Fibroblast of mammary gland (primary cell): ENCODE results near the gene MUC5AC.

ENCODE experiments used
- DNase-seq: peaks from one replicate; pipeline ENCODE4 v3.0.0-alpha.2; 2010; ENCODE audit warnings: low read depth
- H3K4me3 ChIP-seq: 2 replicates; pipeline ENCODE4 v1.5.1; 2011; ENCODE audit warnings: low read depth, mild to moderate bottlenecking, low read length, moderate library complexity; ENCODE audit not compliant: control insufficient read depth
- TF ChIP-seq, protein P1 (sequence below): conservative IDR thresholded peaks from 2 replicates; pipeline ENCODE4 v1.5.1; 2011; ENCODE audit warnings: low read depth, low read length, inconsistent platforms; ENCODE audit not compliant: control insufficient read depth, insufficient read depth

The MUC5AC gene

DNA sequence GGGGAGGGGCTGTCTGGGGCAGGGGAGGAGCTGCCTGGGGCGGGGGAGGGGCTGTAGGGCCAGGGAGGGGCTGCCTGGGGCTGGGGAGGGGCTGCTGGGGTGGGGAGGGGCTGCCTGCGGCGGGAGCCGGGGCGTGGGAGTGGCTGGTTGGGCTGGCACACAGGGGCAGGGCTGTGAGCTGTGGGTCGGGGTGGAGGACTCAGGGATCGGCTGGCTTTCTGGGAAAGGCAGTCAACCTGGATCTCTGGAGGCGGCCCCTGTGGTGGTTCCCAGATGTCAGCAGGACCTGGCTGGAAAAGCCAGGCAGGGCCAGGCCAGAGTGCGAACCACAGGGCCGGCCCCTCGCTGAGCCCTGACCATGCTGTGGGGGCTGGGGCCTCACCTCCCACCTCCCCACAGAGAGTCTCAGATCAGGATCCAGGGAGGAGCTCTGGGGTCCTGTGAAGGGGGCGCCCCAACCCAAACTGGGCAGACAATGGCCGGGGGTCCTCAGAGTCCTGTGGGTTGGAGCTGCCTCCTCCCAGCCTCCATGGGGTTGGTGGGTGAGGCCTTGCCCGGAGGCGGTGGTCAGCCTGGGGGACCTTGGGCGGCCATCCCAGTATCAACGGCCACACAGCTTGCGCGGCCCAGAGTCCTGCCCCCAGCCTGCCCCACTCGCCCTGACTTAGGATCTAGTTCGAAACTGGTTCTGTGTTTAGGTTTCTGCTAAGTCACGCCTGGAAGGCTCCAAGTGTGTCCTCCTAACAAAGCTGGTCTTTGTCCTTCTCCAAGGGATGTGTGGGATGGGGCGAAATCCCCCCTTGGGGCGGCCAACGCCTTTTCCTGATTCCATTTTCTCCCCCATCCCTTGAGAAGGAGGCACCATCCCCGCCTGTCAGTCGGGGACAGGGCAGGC is 67.0 kb downstream of the MUC5AC start:
- DNase-seq, result no peak
- H3K4me3 ChIP-seq, result no peak overlapping the region
- TF ChIP-seq, protein P1, sequence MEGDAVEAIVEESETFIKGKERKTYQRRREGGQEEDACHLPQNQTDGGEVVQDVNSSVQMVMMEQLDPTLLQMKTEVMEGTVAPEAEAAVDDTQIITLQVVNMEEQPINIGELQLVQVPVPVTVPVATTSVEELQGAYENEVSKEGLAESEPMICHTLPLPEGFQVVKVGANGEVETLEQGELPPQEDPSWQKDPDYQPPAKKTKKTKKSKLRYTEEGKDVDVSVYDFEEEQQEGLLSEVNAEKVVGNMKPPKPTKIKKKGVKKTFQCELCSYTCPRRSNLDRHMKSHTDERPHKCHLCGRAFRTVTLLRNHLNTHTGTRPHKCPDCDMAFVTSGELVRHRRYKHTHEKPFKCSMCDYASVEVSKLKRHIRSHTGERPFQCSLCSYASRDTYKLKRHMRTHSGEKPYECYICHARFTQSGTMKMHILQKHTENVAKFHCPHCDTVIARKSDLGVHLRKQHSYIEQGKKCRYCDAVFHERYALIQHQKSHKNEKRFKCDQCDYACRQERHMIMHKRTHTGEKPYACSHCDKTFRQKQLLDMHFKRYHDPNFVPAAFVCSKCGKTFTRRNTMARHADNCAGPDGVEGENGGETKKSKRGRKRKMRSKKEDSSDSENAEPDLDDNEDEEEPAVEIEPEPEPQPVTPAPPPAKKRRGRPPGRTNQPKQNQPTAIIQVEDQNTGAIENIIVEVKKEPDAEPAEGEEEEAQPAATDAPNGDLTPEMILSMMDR, result no peak

DNA sequence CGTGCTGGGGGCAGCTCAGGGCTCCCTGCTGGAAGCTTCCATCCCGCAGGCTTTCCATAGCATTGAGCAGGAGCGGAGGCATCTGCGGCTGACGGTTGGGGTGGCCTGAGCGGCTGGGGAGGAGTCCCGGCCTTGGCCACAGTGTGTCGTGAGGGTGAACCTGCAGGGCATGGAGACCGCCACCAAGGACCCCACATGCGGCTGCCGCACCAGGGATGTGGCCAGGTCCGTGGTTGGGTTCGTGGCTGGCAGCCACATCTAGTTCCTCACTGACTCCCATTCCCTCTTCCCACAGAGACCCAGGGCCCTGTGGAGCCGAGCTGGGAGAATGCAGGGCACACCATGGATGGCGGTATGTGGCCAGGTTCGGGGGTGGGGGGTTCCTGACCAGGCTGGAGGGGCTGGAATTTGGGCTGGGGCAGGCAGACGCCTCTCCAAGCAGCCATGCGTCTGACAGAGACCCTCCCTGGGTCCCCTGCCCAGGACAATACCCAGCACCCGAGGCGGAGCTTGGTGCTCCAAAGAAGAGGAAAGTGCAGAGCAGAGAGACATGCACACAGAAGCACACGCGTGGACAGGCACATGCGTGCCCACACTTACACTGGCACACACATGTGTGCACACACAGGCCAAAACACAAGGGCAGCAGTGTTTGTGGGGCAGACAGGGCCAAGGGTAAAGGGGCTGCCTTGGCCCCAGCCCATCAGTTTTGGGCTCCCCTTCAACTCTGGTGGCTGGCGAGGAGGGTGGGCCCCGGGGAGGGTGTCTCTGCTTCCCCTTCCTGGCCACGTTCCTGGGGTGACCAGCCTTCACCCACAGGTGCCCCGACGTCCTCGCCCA is 67.9 kb downstream of the MUC5AC start:
- DNase-seq, result no peak
- no peak overlapping the region for H3K4me3 ChIP-seq
- TF ChIP-seq, protein P1, result no peak

DNA sequence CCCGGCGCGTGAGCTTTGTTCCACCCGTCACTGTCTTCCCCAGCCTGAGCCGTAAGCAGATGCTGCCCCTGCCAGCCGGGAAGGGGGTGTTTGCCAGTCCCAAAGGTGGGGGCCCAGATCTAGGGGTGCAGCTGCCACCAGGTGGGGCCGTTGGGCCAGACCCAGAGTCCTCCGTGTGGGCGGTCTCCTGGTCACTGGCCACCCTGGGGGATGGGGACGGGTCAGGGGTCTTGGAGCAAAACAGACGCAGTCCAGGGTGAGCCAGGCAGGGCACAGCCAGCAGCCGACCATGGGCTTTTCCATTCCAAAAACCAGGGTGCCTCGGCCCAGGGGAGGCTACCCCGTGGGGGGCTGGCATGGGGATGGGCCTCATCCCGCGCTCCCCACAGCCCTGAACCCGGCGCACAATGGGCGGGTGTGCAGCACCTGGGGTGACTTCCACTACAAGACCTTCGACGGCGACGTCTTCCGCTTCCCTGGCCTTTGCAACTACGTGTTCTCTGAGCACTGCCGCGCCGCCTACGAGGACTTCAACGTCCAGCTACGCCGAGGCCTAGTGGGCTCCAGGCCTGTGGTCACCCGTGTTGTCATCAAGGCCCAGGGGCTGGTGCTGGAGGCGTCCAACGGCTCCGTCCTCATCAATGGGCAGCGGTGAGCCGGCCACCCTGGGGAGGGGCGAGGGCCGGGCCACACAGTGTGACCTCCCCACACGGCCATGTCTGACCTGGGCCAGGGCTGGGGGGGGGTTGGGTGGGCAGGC is 68.7 kb downstream of the MUC5AC start:
- H3K4me3 ChIP-seq, result no peak overlapping the region
- DNase-seq, result no peak
- TF ChIP-seq, protein P1, result no peak

DNA sequence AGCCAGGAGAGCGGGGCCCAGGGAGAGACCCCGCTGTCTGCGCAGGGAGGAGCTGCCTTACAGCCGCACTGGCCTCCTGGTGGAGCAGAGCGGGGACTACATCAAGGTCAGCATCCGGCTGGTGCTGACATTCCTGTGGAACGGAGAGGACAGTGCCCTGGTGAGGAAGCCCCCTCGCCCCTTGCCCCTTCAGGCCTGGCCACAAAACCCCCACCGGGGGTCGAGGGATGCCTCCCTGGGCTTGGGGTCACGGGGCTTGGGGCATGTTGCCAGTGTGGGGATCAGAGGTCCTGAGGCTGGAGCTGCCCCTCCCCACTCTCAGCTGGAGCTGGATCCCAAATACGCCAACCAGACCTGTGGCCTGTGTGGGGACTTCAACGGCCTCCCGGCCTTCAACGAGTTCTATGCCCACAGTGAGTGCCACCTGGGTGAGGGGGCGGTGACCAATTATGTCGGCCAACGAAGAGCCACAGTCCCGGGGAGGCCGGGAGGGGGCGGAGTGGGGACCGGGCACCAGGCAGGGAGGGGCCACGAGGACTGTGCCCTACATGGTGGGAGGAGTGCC is 69.3 kb downstream of the MUC5AC start:
- TF ChIP-seq, protein P1, result no peak
- no peak for DNase-seq
- no peak overlapping the region for H3K4me3 ChIP-seq

DNA sequence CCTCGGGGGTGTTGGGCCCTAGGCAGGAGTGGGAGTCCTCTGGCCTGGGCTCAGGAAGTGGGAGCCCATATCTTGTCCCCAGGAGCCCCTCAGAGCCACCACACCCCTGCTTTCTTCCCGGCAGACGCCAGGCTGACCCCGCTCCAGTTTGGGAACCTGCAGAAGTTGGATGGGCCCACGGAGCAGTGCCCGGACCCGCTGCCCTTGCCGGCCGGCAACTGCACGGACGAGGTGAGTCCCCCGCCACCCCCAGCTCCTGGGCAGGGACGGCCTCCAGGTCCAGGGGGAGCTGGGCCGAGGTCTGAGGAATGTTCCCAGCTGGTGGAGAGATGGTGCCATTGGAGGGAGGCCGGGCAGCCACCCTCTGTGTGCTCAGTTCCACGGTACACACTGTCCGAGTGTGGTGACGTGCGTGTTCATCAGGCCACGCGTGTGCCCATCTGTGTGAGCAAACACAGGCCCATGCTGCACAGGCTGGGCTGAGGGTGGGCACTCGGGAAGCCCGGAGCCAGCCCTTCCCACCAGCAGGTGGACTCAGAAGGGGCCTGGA is 69.9 kb downstream of the MUC5AC start:
- no peak for DNase-seq
- no peak overlapping the region for H3K4me3 ChIP-seq
- TF ChIP-seq, protein P1, result no peak
